M059J (cell line): ENCODE data around the gene HELZ. TPM values are rescaled to one million over a fixed set of nuclear protein-coding genes. Genes with fewer than 3 reads are reported as not detected.
"Not testable (repeated sequence)": the region's sequence is repeated elsewhere in the genome, so short reads cannot be mapped to it uniquely, and the experiment has no call there.

Experiments
- DNase-seq: peaks from one replicate; pipeline ENCODE4 v3.0.0-alpha.2; 2012; ENCODE audit warnings: low read depth
- total RNA-seq: library from RNA; depleted of rRNA; stranded (reverse); fragments of >200 nt; shearing (Covaris generic); gene quantifications from 2 replicates; pipeline ENCODE4 v1.2.3, GENCODE V29; 2014

The HELZ gene
- total RNA-seq, 1 experiment from 2014 or later = 21.9 TPM

GRCh38 chr17:67145183-67145805 is 99.7 kb downstream of the HELZ start:
- DNase-seq = no peak

GRCh38 chr17:67143318-67143717 is 101.7 kb downstream of the HELZ start:
- no peak for DNase-seq

GRCh38 chr17:67142030-67142429 is 103.0 kb downstream of the HELZ start:
- not testable (repeated sequence) for DNase-seq

- DNase-seq = peak; percentile 61
These were observed 105.0 kb downstream of the HELZ start for GRCh38 chr17:67139784-67140665.

GRCh38 chr17:67139289-67139688 is 105.7 kb downstream of the HELZ start:
- DNase-seq = no peak

GRCh38 chr17:67138392-67138791 is 106.6 kb downstream of the HELZ start:
- no peak for DNase-seq

- no peak for DNase-seq
These were observed 107.1 kb downstream of the HELZ start for GRCh38 chr17:67137860-67138259.

- no peak for DNase-seq
These were observed 108.0 kb downstream of the HELZ start for GRCh38 chr17:67137026-67137370.

- DNase-seq = no peak
These were observed 108.6 kb downstream of the HELZ start for GRCh38 chr17:67136191-67137025.

- DNase-seq = no peak
These were observed 111.8 kb downstream of the HELZ start for GRCh38 chr17:67133161-67133560.

- DNase-seq = peak; percentile 7
These were observed 112.6 kb downstream of the HELZ start for GRCh38 chr17:67132366-67132765.

- no peak for DNase-seq
These were observed 114.2 kb downstream of the HELZ start for GRCh38 chr17:67130768-67131167.

GRCh38 chr17:67129283-67129682 is 115.7 kb downstream of the HELZ start:
- no peak for DNase-seq

GRCh38 chr17:67128700-67129099 is 116.3 kb downstream of the HELZ start:
- DNase-seq = no peak

- DNase-seq = no peak
These were observed 117.1 kb downstream of the HELZ start for GRCh38 chr17:67127925-67128324.

- no peak for DNase-seq
These were observed 118.0 kb downstream of the HELZ start for GRCh38 chr17:67126983-67127382.

GRCh38 chr17:67126543-67126942 is 118.5 kb downstream of the HELZ start:
- DNase-seq = not testable (repeated sequence)

GRCh38 chr17:67125924-67126323 is 119.1 kb downstream of the HELZ start:
- peak; percentile 9 for DNase-seq

- peak; percentile 19 for DNase-seq
These were observed 119.6 kb downstream of the HELZ start for GRCh38 chr17:67125417-67125816.

- DNase-seq = no peak
These were observed 120.4 kb downstream of the HELZ start for GRCh38 chr17:67124450-67125148.

- DNase-seq = no peak
These were observed 121.3 kb downstream of the HELZ start for GRCh38 chr17:67123699-67124098.
